Measurements from ENCODE around the gene IL1RAP.

DNA sequence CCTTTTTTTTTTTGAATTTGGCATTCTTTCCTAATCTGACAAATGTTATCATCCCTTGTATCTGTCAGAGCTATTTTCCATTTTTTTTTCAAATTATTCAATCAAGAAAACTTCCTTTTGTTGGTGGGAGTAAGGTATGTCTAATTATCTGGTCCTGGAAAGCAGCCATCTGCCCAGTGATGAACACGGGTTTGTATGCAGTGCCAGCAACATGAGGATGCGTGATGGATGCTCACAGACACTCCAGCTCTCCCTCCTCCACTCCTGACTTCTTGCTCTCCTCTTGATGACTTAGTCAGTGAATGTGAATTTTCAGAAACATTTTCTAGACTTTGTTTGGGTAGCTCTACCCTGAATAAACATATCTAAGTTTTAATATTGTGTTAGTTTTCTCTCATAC is 79.2 kb downstream of the IL1RAP start:
- TF ChIP-seq, protein P1, sequence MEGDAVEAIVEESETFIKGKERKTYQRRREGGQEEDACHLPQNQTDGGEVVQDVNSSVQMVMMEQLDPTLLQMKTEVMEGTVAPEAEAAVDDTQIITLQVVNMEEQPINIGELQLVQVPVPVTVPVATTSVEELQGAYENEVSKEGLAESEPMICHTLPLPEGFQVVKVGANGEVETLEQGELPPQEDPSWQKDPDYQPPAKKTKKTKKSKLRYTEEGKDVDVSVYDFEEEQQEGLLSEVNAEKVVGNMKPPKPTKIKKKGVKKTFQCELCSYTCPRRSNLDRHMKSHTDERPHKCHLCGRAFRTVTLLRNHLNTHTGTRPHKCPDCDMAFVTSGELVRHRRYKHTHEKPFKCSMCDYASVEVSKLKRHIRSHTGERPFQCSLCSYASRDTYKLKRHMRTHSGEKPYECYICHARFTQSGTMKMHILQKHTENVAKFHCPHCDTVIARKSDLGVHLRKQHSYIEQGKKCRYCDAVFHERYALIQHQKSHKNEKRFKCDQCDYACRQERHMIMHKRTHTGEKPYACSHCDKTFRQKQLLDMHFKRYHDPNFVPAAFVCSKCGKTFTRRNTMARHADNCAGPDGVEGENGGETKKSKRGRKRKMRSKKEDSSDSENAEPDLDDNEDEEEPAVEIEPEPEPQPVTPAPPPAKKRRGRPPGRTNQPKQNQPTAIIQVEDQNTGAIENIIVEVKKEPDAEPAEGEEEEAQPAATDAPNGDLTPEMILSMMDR (IDR thresholded peaks at IDR 0.05) = no peak
- TF ChIP-seq POLR2A (IDR thresholded peaks at IDR 0.05) = no peak

Data from vagina (tissue), 2 donors.